Measurements from ENCODE around the gene TNFRSF1A. TPM values are rescaled to one million over a fixed set of nuclear protein-coding genes. Genes with fewer than 3 reads are reported as not detected.

The TNFRSF1A gene
- total and polyA plus RNA-seq, 2 of the 13 experiments (the other 11 are each of a cell fraction or from before 2014, with no cell fraction given) = 41.5 to 61.2 TPM

DNA sequence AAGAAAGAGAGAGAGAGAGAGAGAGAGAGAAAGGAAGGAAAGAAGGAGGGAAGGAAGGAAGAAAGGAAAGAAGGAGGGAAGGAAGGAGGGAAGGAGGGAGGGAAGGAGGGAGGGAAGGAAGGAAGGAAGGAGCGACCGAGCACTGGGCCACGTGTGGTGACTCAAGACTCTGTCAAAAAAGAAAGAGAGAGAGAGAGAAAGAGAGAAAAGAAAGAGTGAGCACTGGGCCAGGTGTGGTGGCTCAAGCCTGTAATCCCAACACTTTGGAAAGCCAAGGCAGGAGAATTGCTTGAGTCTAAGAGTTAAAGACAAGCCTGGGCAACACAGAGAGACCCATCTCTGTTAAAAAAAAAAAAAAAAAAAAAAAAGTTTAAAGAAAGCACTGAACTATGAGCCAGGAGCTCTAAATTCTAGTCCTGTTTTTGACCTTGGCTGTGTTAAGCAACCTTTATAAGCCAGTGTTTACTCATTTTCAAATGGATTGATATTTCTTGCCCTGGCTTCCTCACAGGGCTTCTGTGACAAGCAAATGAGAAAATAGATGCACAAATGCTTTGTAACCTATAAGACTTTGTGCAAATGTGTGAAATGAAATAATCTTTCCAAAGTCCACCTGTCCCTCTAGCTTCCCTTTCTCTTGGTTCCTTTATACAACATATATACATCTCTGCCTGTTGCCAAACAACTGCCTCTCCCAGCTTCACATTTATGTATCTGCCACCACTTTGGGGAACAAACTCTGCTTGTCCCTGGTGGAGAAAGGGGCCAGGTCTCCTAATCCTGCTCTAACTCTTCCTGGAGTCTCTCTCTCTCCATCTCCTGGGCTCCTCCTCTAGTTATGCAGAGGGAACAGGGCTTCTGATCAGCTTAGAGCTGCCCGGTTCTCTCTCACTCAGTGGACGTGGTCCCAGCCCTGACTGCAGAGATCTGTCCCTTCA lies 47.5 kb downstream of the TNFRSF1A start (continued):
- TF ChIP-seq, protein P1, sequence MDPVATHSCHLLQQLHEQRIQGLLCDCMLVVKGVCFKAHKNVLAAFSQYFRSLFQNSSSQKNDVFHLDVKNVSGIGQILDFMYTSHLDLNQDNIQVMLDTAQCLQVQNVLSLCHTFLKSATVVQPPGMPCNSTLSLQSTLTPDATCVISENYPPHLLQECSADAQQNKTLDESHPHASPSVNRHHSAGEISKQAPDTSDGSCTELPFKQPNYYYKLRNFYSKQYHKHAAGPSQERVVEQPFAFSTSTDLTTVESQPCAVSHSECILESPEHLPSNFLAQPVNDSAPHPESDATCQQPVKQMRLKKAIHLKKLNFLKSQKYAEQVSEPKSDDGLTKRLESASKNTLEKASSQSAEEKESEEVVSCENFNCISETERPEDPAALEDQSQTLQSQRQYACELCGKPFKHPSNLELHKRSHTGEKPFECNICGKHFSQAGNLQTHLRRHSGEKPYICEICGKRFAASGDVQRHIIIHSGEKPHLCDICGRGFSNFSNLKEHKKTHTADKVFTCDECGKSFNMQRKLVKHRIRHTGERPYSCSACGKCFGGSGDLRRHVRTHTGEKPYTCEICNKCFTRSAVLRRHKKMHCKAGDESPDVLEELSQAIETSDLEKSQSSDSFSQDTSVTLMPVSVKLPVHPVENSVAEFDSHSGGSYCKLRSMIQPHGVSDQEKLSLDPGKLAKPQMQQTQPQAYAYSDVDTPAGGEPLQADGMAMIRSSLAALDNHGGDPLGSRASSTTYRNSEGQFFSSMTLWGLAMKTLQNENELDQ (CRISPR knock-in tag; IDR thresholded peaks at IDR 0.05; ENCODE audit: borderline replicate concordance) = no peak
- TF ChIP-seq NFE2L2 (IDR thresholded peaks at IDR 0.05; ENCODE audit: low read length) = no peak
- no peak for TF ChIP-seq TRIM24 (CRISPR knock-in tag; IDR thresholded peaks at IDR 0.05)
- TF ChIP-seq ZNF564 (CRISPR knock-in tag; IDR thresholded peaks at IDR 0.05) = no peak
- TF ChIP-seq, protein P2, sequence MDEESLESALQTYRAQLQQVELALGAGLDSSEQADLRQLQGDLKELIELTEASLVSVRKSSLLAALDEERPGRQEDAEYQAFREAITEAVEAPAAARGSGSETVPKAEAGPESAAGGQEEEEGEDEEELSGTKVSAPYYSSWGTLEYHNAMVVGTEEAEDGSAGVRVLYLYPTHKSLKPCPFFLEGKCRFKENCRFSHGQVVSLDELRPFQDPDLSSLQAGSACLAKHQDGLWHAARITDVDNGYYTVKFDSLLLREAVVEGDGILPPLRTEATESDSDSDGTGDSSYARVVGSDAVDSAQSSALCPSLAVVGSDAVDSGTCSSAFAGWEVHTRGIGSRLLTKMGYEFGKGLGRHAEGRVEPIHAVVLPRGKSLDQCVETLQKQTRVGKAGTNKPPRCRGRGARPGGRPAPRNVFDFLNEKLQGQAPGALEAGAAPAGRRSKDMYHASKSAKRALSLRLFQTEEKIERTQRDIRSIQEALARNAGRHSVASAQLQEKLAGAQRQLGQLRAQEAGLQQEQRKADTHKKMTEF (CRISPR knock-in tag; IDR thresholded peaks at IDR 0.05) = no peak
- TF ChIP-seq, protein P3, sequence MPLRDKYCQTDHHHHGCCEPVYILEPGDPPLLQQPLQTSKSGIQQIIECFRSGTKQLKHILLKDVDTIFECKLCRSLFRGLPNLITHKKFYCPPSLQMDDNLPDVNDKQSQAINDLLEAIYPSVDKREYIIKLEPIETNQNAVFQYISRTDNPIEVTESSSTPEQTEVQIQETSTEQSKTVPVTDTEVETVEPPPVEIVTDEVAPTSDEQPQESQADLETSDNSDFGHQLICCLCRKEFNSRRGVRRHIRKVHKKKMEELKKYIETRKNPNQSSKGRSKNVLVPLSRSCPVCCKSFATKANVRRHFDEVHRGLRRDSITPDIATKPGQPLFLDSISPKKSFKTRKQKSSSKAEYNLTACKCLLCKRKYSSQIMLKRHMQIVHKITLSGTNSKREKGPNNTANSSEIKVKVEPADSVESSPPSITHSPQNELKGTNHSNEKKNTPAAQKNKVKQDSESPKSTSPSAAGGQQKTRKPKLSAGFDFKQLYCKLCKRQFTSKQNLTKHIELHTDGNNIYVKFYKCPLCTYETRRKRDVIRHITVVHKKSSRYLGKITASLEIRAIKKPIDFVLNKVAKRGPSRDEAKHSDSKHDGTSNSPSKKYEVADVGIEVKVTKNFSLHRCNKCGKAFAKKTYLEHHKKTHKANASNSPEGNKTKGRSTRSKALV (CRISPR knock-in tag; IDR thresholded peaks at IDR 0.05) = no peak
- TF ChIP-seq, protein P4, sequence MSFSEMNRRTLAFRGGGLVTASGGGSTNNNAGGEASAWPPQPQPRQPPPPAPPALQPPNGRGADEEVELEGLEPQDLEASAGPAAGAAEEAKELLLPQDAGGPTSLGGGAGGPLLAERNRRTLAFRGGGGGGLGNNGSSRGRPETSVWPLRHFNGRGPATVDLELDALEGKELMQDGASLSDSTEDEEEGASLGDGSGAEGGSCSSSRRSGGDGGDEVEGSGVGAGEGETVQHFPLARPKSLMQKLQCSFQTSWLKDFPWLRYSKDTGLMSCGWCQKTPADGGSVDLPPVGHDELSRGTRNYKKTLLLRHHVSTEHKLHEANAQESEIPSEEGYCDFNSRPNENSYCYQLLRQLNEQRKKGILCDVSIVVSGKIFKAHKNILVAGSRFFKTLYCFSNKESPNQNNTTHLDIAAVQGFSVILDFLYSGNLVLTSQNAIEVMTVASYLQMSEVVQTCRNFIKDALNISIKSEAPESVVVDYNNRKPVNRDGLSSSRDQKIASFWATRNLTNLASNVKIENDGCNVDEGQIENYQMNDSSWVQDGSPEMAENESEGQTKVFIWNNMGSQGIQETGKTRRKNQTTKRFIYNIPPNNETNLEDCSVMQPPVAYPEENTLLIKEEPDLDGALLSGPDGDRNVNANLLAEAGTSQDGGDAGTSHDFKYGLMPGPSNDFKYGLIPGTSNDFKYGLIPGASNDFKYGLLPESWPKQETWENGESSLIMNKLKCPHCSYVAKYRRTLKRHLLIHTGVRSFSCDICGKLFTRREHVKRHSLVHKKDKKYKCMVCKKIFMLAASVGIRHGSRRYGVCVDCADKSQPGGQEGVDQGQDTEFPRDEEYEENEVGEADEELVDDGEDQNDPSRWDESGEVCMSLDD (CRISPR knock-in tag; IDR thresholded peaks at IDR 0.05; ENCODE audit: borderline replicate concordance) = no peak
- 0 out of 2 replicates have a peak, but pooled peaks have one; percentile 15 for TF ChIP-seq WIZ (CRISPR knock-in tag; IDR thresholded peaks at IDR 0.05)
- TF ChIP-seq ZNF10 (CRISPR knock-in tag; IDR thresholded peaks at IDR 0.05; ENCODE audit: borderline replicate concordance, low read depth) = no peak
- no peak for TF ChIP-seq ISX (CRISPR knock-in tag; conservative IDR thresholded peaks at IDR 0.05)
- TF ChIP-seq SIN3A (IDR thresholded peaks at IDR 0.05; ENCODE audit: borderline replicate concordance, low read depth, low read length) = peak; percentile 48; the same call in 1 of the 2 replicates
- no peak for TF ChIP-seq SIX4 (CRISPR knock-in tag; IDR thresholded peaks at IDR 0.05)
- no peak for TF ChIP-seq KDM5B (CRISPR knock-in tag; IDR thresholded peaks at IDR 0.05; ENCODE audit: borderline replicate concordance)
- TF ChIP-seq, protein P5, sequence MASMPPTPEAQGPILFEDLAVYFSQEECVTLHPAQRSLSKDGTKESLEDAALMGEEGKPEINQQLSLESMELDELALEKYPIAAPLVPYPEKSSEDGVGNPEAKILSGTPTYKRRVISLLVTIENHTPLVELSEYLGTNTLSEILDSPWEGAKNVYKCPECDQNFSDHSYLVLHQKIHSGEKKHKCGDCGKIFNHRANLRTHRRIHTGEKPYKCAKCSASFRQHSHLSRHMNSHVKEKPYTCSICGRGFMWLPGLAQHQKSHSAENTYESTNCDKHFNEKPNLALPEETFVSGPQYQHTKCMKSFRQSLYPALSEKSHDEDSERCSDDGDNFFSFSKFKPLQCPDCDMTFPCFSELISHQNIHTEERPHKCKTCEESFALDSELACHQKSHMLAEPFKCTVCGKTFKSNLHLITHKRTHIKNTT (CRISPR knock-in tag; IDR thresholded peaks at IDR 0.05) = no peak
- TF ChIP-seq, protein P6, sequence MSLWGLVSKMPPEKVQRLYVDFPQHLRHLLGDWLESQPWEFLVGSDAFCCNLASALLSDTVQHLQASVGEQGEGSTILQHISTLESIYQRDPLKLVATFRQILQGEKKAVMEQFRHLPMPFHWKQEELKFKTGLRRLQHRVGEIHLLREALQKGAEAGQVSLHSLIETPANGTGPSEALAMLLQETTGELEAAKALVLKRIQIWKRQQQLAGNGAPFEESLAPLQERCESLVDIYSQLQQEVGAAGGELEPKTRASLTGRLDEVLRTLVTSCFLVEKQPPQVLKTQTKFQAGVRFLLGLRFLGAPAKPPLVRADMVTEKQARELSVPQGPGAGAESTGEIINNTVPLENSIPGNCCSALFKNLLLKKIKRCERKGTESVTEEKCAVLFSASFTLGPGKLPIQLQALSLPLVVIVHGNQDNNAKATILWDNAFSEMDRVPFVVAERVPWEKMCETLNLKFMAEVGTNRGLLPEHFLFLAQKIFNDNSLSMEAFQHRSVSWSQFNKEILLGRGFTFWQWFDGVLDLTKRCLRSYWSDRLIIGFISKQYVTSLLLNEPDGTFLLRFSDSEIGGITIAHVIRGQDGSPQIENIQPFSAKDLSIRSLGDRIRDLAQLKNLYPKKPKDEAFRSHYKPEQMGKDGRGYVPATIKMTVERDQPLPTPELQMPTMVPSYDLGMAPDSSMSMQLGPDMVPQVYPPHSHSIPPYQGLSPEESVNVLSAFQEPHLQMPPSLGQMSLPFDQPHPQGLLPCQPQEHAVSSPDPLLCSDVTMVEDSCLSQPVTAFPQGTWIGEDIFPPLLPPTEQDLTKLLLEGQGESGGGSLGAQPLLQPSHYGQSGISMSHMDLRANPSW (CRISPR knock-in tag; IDR thresholded peaks at IDR 0.05; ENCODE audit: borderline replicate concordance) = no peak
